Rectal smooth muscle tissue (tissue), 1 donor: Measurements from ENCODE around the gene SSR2.

Experiments used
- H3K27ac ChIP-seq: one replicate; pipeline ENCODE4 v1.7.0; 2013; ENCODE audit warnings: low read depth, low read length, inconsistent platforms
- H3K27me3 ChIP-seq: one replicate; pipeline ENCODE4 v1.7.0; 2013; ENCODE audit warnings: low read length; ENCODE audit not compliant: control insufficient read depth, insufficient read depth
- H3K36me3 ChIP-seq: one replicate; pipeline ENCODE4 v1.7.0; 2013; ENCODE audit warnings: low read length; ENCODE audit not compliant: control insufficient read depth, insufficient read depth
- H3K4me1 ChIP-seq: one replicate; pipeline ENCODE4 v1.7.0; 2013; ENCODE audit warnings: low read length; ENCODE audit not compliant: control insufficient read depth, insufficient read depth
- H3K4me3 ChIP-seq: one replicate; pipeline ENCODE4 v1.7.0; 2013; ENCODE audit warnings: low read length
- H3K9ac ChIP-seq: one replicate; pipeline ENCODE4 v1.7.0; 2013; ENCODE audit warnings: low read length

SSR2 gene

GRCh38 chr1:155960081-155960745 is 60.5 kb downstream of the SSR2 start:
- H3K4me3 ChIP-seq = no peak overlapping the region
- no peak overlapping the region for H3K27ac ChIP-seq
- no peak overlapping the region for H3K9ac ChIP-seq
- peaks cover 57% of the 10 kb centered on the region for H3K36me3 ChIP-seq
- no peaks in the 10 kb centered on the region for H3K4me1 ChIP-seq
- H3K27me3 ChIP-seq = no peaks in the 10 kb centered on the region
